A673 (cell line): Measurements from ENCODE around the gene ACE. TPM values are rescaled to one million over a fixed set of nuclear protein-coding genes. Genes with fewer than 3 reads are reported as not detected.

Experiments used
- BruUV-seq: library from RNA; stranded (reverse); fragments of 400-500 nt; replicated peaks from 2 replicates; lab custom pipeline; 2021; lab: Mats Ljungman, UMichigan
- CTCF ChIA-PET: fragments of 300-600 bp; sonication (Branson Sonifier 250); formaldehyde crosslinking; loops from one replicate; lab custom pipeline; 2022; ENCODE audit warnings: antibody characterized with exemption; lab: Charles Lee
- POLR2A ChIA-PET: fragments of 300-600 bp; sonication (Branson Sonifier 250); formaldehyde crosslinking; loops from one replicate; lab custom pipeline; 2022; ENCODE audit warnings: antibody characterized with exemption; ENCODE audit not compliant: low non-redundant PET; lab: Charles Lee
- DNase-seq: peaks from one replicate; pipeline ENCODE4 v3.0.0-alpha.2; 2015; ENCODE audit warnings: low spot score
- H3K27ac ChIP-seq: fragments of 200-600 bp; sonication (generic); 2 replicates; pipeline ENCODE4 v1.5.1; 2016; ENCODE audit warnings: mixed run types, low read depth, mild to moderate bottlenecking, mixed read lengths, antibody characterized with exemption, low read length; ENCODE audit not compliant: poor library complexity, severe bottlenecking
- H3K27me3 ChIP-seq: fragments of 200-600 bp; sonication (generic); replicated peaks from 2 replicates; pipeline ENCODE4 v1.6.1; 2017; ENCODE audit warnings: mixed run types, low read depth, mild to moderate bottlenecking, mixed read lengths, antibody characterized with exemption, low read length; ENCODE audit not compliant: insufficient read depth, poor library complexity
- H3K36me3 ChIP-seq: fragments of 200-600 bp; sonication (generic); 2 replicates; pipeline ENCODE4 v1.6.1; 2016; ENCODE audit warnings: mixed run types, mild to moderate bottlenecking, mixed read lengths, antibody characterized with exemption, low read length; ENCODE audit not compliant: insufficient read depth, poor library complexity, severe bottlenecking
- H3K4me1 ChIP-seq: fragments of 200-600 bp; sonication (generic); 2 replicates; pipeline ENCODE4 v1.6.1; 2017; ENCODE audit warnings: mixed run types, mild to moderate bottlenecking, mixed read lengths, antibody characterized with exemption, low read length; ENCODE audit not compliant: insufficient read depth, poor library complexity, severe bottlenecking
- H3K4me3 ChIP-seq: fragments of 200-600 bp; sonication (generic); 2 replicates; pipeline ENCODE4 v1.5.1; 2016; ENCODE audit warnings: low read depth, mixed run types, mild to moderate bottlenecking, mixed read lengths, low read length; ENCODE audit not compliant: poor library complexity, severe bottlenecking
- H3K9me3 ChIP-seq: fragments of 200-600 bp; sonication (generic); 2 replicates; pipeline ENCODE4 v1.6.1; 2016; ENCODE audit warnings: mixed run types, low read depth, mild to moderate bottlenecking, mixed read lengths, antibody characterized with exemption, low read length; ENCODE audit not compliant: poor library complexity, severe bottlenecking
- CTCF ChIP-seq: fragments of 300-800, 200-600 bp; sonication (generic); conservative IDR thresholded peaks from 2 replicates; pipeline ENCODE4 v1.5.1; 2017; ENCODE audit warnings: low read depth, mild to moderate bottlenecking, antibody characterized with exemption, low read length, moderate library complexity, mixed read lengths
- EZH2 ChIP-seq: fragments of 200-600 bp; sonication (generic); IDR thresholded peaks from 2 replicates; pipeline ENCODE4 v1.6.1; 2017; ENCODE audit warnings: borderline replicate concordance, low read depth, mild to moderate bottlenecking, mixed read lengths, antibody characterized with exemption, low read length; ENCODE audit not compliant: poor library complexity, severe bottlenecking
- intact Hi-C: fragments of 100-400 bp; cut with micrococcal nuclease; formaldehyde crosslinking; loops from one replicate; pipeline ENCODE4 v1.10.0; 2022; ENCODE audit not compliant: unreplicated experiment
- total RNA-seq: library from RNA; stranded (reverse); gene quantifications from 2 replicates; pipeline ENCODE4 v1.2.3, GENCODE V29; 2021

ACE gene
- total RNA-seq, 1 experiment from 2014 or later = 2.1 TPM

- ChIA-PET CTCF (no interaction called here), POLR2A (no interaction called here)
- no TSS peak for BruUV-seq
- intact Hi-C loops = no loop called here
- no peaks in the 10 kb centered on the region for H3K27me3 ChIP-seq
- H3K4me1 ChIP-seq = no peaks in the 10 kb centered on the region
- TF ChIP-seq EZH2 (no peak), CTCF (no peak)
- no peak for DNase-seq
- no peaks in the 10 kb centered on the region for H3K9me3 ChIP-seq
- no peaks in the 10 kb centered on the region for H3K36me3 ChIP-seq
- no peak overlapping the region for H3K4me3 ChIP-seq
- no peak overlapping the region for H3K27ac ChIP-seq
Observed at GRCh38 chr17:63454915-63455314, 21.9 kb upstream of the ACE start.

GRCh38 chr17:63455417-63455816 lies 21.4 kb upstream of the ACE start:
- Histone ChIP-seq H3K27ac (no peak overlapping the region), H3K9me3 (no peaks in the 10 kb centered on the region), H3K36me3 (no peaks in the 10 kb centered on the region), H3K4me1 (no peaks in the 10 kb centered on the region), H3K4me3 (no peak overlapping the region), H3K27me3 (no peaks in the 10 kb centered on the region)
- BruUV-seq = no TSS peak
- intact Hi-C loops = no loop called here
- DNase-seq = no peak
- ChIA-PET POLR2A (no interaction called here), CTCF (no interaction called here)
- TF ChIP-seq CTCF (no peak), EZH2 (no peak)

GRCh38 chr17:63458478-63458877 lies 18.4 kb upstream of the ACE start:
- no peak overlapping the region for H3K27ac ChIP-seq
- intact Hi-C loops = no loop called here
- ChIA-PET CTCF (no interaction called here), POLR2A (no interaction called here)
- H3K9me3 ChIP-seq = no peaks in the 10 kb centered on the region
- DNase-seq = no peak
- no peaks in the 10 kb centered on the region for H3K27me3 ChIP-seq
- no TSS peak for BruUV-seq
- H3K4me1 ChIP-seq = peaks cover under 1% of the 10 kb centered on the region
- TF ChIP-seq CTCF (no peak), EZH2 (no peak)
- no peak overlapping the region for H3K4me3 ChIP-seq
- no peaks in the 10 kb centered on the region for H3K36me3 ChIP-seq
